SKM-1 treated with dmso at 0.1 percent for 144 hours (cell line): ENCODE measurements around the gene PTPRH.

Experiments
- DNase-seq: peaks from one replicate; lab custom pipeline; 2025; ENCODE audit not compliant: unreplicated experiment; lab: John Stamatoyannopoulos, UW

The PTPRH gene

GRCh38 chr19:55137915-55138314 lies 71.4 kb downstream of the PTPRH start:
- DNase-seq = no peak

- DNase-seq = no peak
Measured at GRCh38 chr19:55136399-55137102, 72.8 kb downstream of the PTPRH start.

GRCh38 chr19:55134736-55135135 lies 74.6 kb downstream of the PTPRH start:
- DNase-seq = no peak

- no peak for DNase-seq
Measured at GRCh38 chr19:55133639-55134444, 75.5 kb downstream of the PTPRH start.

GRCh38 chr19:55132453-55133129 lies 76.7 kb downstream of the PTPRH start:
- no peak for DNase-seq

GRCh38 chr19:55131421-55131820 lies 77.9 kb downstream of the PTPRH start:
- DNase-seq = no peak
